OCI-M2 (cell line): ENCODE measurements around the gene NPY4R.
"Not testable (repeated sequence)": the region's sequence is repeated elsewhere in the genome, so short reads cannot be mapped to it uniquely, and the experiment has no call there.

ENCODE experiments used
- DNase-seq: peaks from one replicate; lab custom pipeline; 2025; ENCODE audit not compliant: unreplicated experiment; lab: John Stamatoyannopoulos, UW

NPY4R gene

GRCh38 chr10:46459579-46459978, 6.2 kb downstream of the NPY4R start:
- not testable (repeated sequence) for DNase-seq

- DNase-seq, result not testable (repeated sequence)
These were observed 8.7 kb downstream of the NPY4R start for GRCh38 chr10:46457071-46457470.

- DNase-seq, result not testable (repeated sequence)
These were observed 9.8 kb downstream of the NPY4R start for GRCh38 chr10:46455992-46456391.

GRCh38 chr10:46451365-46451764, 14.4 kb downstream of the NPY4R start:
- not testable (repeated sequence) for DNase-seq

- DNase-seq, result not testable (repeated sequence)
These were observed 14.9 kb downstream of the NPY4R start for GRCh38 chr10:46450829-46451228.

GRCh38 chr10:46447439-46447838, 18.3 kb downstream of the NPY4R start:
- not testable (repeated sequence) for DNase-seq

GRCh38 chr10:46445389-46446122, 20.2 kb downstream of the NPY4R start:
- DNase-seq, result not testable (repeated sequence)

GRCh38 chr10:46443422-46443821, 22.3 kb downstream of the NPY4R start:
- DNase-seq, result not testable (repeated sequence)

- not testable (repeated sequence) for DNase-seq
These were observed 23.0 kb downstream of the NPY4R start for GRCh38 chr10:46442706-46443275.

- not testable (repeated sequence) for DNase-seq
These were observed 23.9 kb downstream of the NPY4R start for GRCh38 chr10:46441837-46442278.

GRCh38 chr10:46440942-46441341, 24.8 kb downstream of the NPY4R start:
- not testable (repeated sequence) for DNase-seq

- DNase-seq, result not testable (repeated sequence)
These were observed 42.2 kb downstream of the NPY4R start for GRCh38 chr10:46423550-46423949.

- not testable (repeated sequence) for DNase-seq
These were observed 46.0 kb downstream of the NPY4R start for GRCh38 chr10:46419570-46420379.

GRCh38 chr10:46418283-46418682, 47.5 kb downstream of the NPY4R start:
- DNase-seq, result not testable (repeated sequence)

GRCh38 chr10:46415291-46415690, 50.5 kb downstream of the NPY4R start:
- not testable (repeated sequence) for DNase-seq

- not testable (repeated sequence) for DNase-seq
These were observed 53.1 kb downstream of the NPY4R start for GRCh38 chr10:46412665-46413064.

GRCh38 chr10:46411123-46411522, 54.6 kb downstream of the NPY4R start:
- not testable (repeated sequence) for DNase-seq
